Trophoblast cell (in vitro differentiated cells and primary cell): ENCODE measurements around the gene PCSK7.
A peak's percentile ranks its signal among the peaks of the same experiment; 100 is the strongest.

Source experiments
- DNase-seq, 2 donors: peaks; one replicate each; pipeline ENCODE4 v3.0.0-alpha.2; 2016
- H2AFZ ChIP-seq: 2 replicates; pipeline ENCODE4 v1.6.1; 2013; ENCODE audit warnings: low read length, moderate library complexity, mild to moderate bottlenecking; ENCODE audit not compliant: insufficient read depth, poor library complexity
- H2AK5ac ChIP-seq: 2 replicates; pipeline ENCODE4 v1.6.1; 2013; ENCODE audit warnings: mild to moderate bottlenecking, low read length
- H2BK120ac ChIP-seq: 2 replicates; pipeline ENCODE4 v1.6.1; 2013; ENCODE audit warnings: low read length, mild to moderate bottlenecking, moderate library complexity; ENCODE audit not compliant: insufficient read depth, poor library complexity
- H2BK12ac ChIP-seq: 2 replicates; pipeline ENCODE4 v1.6.1; 2013; ENCODE audit warnings: mild to moderate bottlenecking, low read length, moderate library complexity
- H2BK5ac ChIP-seq: 2 replicates; pipeline ENCODE4 v1.6.1; 2013; ENCODE audit warnings: low read length, low read depth, moderate library complexity, mild to moderate bottlenecking; ENCODE audit not compliant: poor library complexity
- H3K14ac ChIP-seq: 2 replicates; pipeline ENCODE4 v1.6.1; 2013; ENCODE audit warnings: mild to moderate bottlenecking, low read length
- H3K18ac ChIP-seq: 2 replicates; pipeline ENCODE4 v1.6.1; 2013; ENCODE audit warnings: mild to moderate bottlenecking, low read length
- H3K23ac ChIP-seq: 2 replicates; pipeline ENCODE4 v1.6.1; 2013; ENCODE audit warnings: low read length
- H3K27ac ChIP-seq: 2 replicates; pipeline ENCODE4 v1.5.1; 2013; ENCODE audit warnings: low read depth, mild to moderate bottlenecking, inconsistent platforms, low read length, moderate library complexity
- H3K27me3 ChIP-seq: 2 replicates; pipeline ENCODE4 v1.6.1; 2013; ENCODE audit warnings: inconsistent platforms, mild to moderate bottlenecking, low read length, moderate library complexity; ENCODE audit not compliant: insufficient read depth
- H3K36me3 ChIP-seq, 2 experiments: 1 replicate in 1 of 2; 2 replicates in 1 of 2; pipeline ENCODE4 v1.6.1; 2013; ENCODE audit warnings: low read length in 2 of 2, mild to moderate bottlenecking in 2 of 2, moderate library complexity in 1 of 2; ENCODE audit not compliant: insufficient read depth in 2 of 2, control insufficient read depth in 1 of 2
- H3K4ac ChIP-seq: 2 replicates; pipeline ENCODE4 v1.6.1; 2013; ENCODE audit warnings: low read depth, mild to moderate bottlenecking, low read length, moderate library complexity
- H3K4me1 ChIP-seq, 2 experiments: 1 replicate in 1 of 2; 2 replicates in 1 of 2; pipeline ENCODE4 v1.6.1; 2013; ENCODE audit warnings: low read length in 2 of 2, mild to moderate bottlenecking in 2 of 2, moderate library complexity in 1 of 2; ENCODE audit not compliant: insufficient read depth in 2 of 2, control insufficient read depth in 1 of 2
- H3K4me2 ChIP-seq: 2 replicates; pipeline ENCODE4 v1.6.1; 2013; ENCODE audit warnings: inconsistent platforms, mild to moderate bottlenecking, low read length, moderate library complexity
- H3K4me3 ChIP-seq: 2 replicates; pipeline ENCODE4 v1.5.1; 2013; ENCODE audit warnings: mild to moderate bottlenecking, low read depth, low read length, inconsistent platforms
- H3K79me1 ChIP-seq: one replicate; pipeline ENCODE4 v1.6.1; 2013; ENCODE audit warnings: low read length
- H3K79me2 ChIP-seq: 2 replicates; pipeline ENCODE4 v1.6.1; 2013; ENCODE audit warnings: low read length, mild to moderate bottlenecking; ENCODE audit not compliant: control insufficient read depth, insufficient read depth, poor library complexity
- H3K9ac ChIP-seq: 2 replicates; pipeline ENCODE4 v1.6.1; 2013; ENCODE audit warnings: mild to moderate bottlenecking, low read length
- H3K9me3 ChIP-seq: 2 replicates; pipeline ENCODE4 v1.6.1; 2013; ENCODE audit warnings: low read depth, mild to moderate bottlenecking, control low read depth, inconsistent platforms, low read length; ENCODE audit not compliant: insufficient read depth
- H4K12ac ChIP-seq: 2 replicates; pipeline ENCODE4 v1.6.1; 2013; ENCODE audit warnings: low read depth, mild to moderate bottlenecking, low read length, moderate library complexity
- H4K8ac ChIP-seq: 2 replicates; pipeline ENCODE4 v1.6.1; 2013; ENCODE audit warnings: low read depth, mild to moderate bottlenecking, low read length, moderate library complexity
- H4K91ac ChIP-seq: one replicate; pipeline ENCODE4 v1.6.1; 2013; ENCODE audit warnings: low read depth, mild to moderate bottlenecking, low read length, moderate library complexity
- WGBS: extraction: QIAGEN DNeasy Blood & Tissue Kit; methylation state at CpG from one replicate; pipeline ENCODE4 v1.1.7; 2013; ENCODE audit warnings: missing lambda C conversion rate; ENCODE audit not compliant: insufficient read length, insufficient coverage; ENCODE audit errors: extremely low coverage; 5-methylcytosine and 5-hydroxymethylcytosine counted together

Gene PCSK7

GRCh38 chr11:117179048-117179999 is 52.5 kb downstream of the PCSK7 start:
- Histone ChIP-seq H3K18ac (peak overlapping the region; percentile 36), H3K27me3 (no peaks in the 10 kb centered on the region), H3K4me2 (peak overlapping the region; percentile 94), H3K4me1 (peaks cover 9 to 12% of the 10 kb centered on the region in 2 experiments), H3K9ac (peak overlapping the region; percentile 84), H3K4ac (peak overlapping the region; percentile 19), H2BK12ac (peak overlapping the region; percentile 7), H3K27ac (peak overlapping the region; percentile 29), H3K4me3 (peak overlapping the region; percentile 80), H3K79me2 (peaks cover 4% of the 10 kb centered on the region), H4K8ac (peak overlapping the region; percentile 62), H3K9me3 (peaks cover 2% of the 10 kb centered on the region), H4K91ac (peak overlapping the region; percentile 60), H3K36me3 (peaks cover 10 to 17% of the 10 kb centered on the region in 2 experiments), H2BK120ac (peak overlapping the region; percentile 16), H3K14ac (peak overlapping the region; percentile 48), H3K79me1 (peaks cover 10% of the 10 kb centered on the region), H2AFZ (peak overlapping the region; percentile 63), H2AK5ac (peak overlapping the region; percentile 16), H2BK5ac (no peak overlapping the region), H4K12ac (peak overlapping the region; percentile 0), H3K23ac (no peak overlapping the region)
- peak in 1 of 2 donors; percentile 49 for DNase-seq
- WGBS, result no CpG with 5 or more reads among the region's 39 CpGs

DNA sequence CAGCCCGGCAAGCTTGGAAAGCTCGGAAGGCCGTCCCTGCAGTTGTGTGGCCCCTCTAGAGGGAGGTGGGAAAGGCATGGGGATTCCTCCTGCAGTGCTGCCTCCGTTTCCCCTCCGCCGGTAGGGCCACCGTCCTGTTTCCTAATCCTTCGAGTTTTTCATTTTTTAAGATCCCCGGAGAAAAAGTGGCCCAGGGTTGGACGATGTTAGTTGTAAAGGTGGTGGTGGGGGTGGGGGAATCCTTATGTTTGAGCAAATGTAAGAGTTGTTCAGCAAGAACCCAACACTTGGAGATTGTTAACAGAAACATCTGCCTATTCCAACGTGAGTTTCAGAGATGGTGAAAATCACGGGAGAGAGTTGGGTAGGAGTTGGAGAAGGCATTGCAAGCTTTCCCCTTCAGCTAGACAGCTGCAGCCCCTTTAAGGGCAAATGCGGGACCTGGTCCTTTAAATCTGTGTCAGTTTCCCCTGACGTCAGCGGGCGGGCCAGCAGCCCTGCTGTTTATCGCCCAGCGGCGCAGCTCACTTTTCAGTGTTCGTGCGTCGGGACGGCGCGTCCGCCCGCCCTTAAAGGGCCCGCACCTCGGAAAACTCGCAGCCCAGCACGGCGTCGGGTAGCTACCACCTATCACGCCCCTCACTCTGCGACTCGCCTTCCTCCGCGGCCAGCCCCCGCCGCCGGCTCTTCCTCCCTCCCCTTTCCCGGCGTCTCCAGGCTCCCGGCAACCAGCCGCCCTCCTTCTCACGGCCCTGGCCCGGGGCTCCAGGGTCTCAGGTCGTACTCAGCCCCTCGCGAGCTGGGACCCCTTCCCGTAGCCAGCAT is 53.5 kb downstream of the PCSK7 start, which contains the start of gene SIDT2:
SIDT2 (plus strand) TSS at position 534 of the 825 bp plus-strand sequence. CDS start 521 bp downstream, outside the sequence.
- Histone ChIP-seq H3K79me2 (peaks cover 4% of the 10 kb centered on the region), H3K4me1 (peaks cover 11 to 14% of the 10 kb centered on the region in 2 experiments), H2AK5ac (peak within 1 kb of the TSS; percentile 16), H4K8ac (peak within 1 kb of the TSS; percentile 72), H3K18ac (peak within 1 kb of the TSS; percentile 36), H3K27me3 (no peaks in the 10 kb centered on the region), H2AFZ (peak within 1 kb of the TSS; percentile 63), H3K79me1 (peaks cover 10% of the 10 kb centered on the region), H3K4me2 (peak within 1 kb of the TSS; percentile 94), H3K9ac (peak within 1 kb of the TSS; percentile 84), H3K4ac (peak within 1 kb of the TSS; percentile 37), H2BK5ac (peak within 1 kb of the TSS; percentile 36), H3K14ac (peak within 1 kb of the TSS; percentile 48), H3K27ac (peak within 1 kb of the TSS; percentile 53), H2BK120ac (peak within 1 kb of the TSS; percentile 18), H3K36me3 (peaks cover 10 to 12% of the 10 kb centered on the region in 2 experiments), H3K23ac (no peak within 1 kb of the TSS), H2BK12ac (peak within 1 kb of the TSS; percentile 7), H3K9me3 (peaks cover 2% of the 10 kb centered on the region), H4K91ac (peak within 1 kb of the TSS; percentile 60), H3K4me3 (peak within 1 kb of the TSS; percentile 80), H4K12ac (peak within 1 kb of the TSS; percentile 76)
- no CpG with 5 or more reads among the region's 51 CpGs for WGBS
- peak; percentile 91 to 93 for DNase-seq

GRCh38 chr11:117177534-117178209 is 54.2 kb downstream of the PCSK7 start:
- peak in 1 of 2 donors; percentile 10 for DNase-seq
- Histone ChIP-seq H3K4me1 (peaks cover 11 to 20% of the 10 kb centered on the region in 2 experiments), H2BK12ac (no peak overlapping the region), H3K79me2 (peaks cover 4% of the 10 kb centered on the region), H2BK120ac (peak overlapping the region; percentile 18), H4K8ac (peak overlapping the region; percentile 72), H2AFZ (peak overlapping the region; percentile 56), H3K9me3 (peaks cover 2% of the 10 kb centered on the region), H3K14ac (peak overlapping the region; percentile 38), H2BK5ac (no peak overlapping the region), H3K36me3 (peaks cover 10 to 11% of the 10 kb centered on the region in 2 experiments), H2AK5ac (no peak overlapping the region), H3K4me2 (peak overlapping the region; percentile 94), H3K23ac (no peak overlapping the region), H3K4me3 (no peak overlapping the region), H3K18ac (no peak overlapping the region), H3K27me3 (no peaks in the 10 kb centered on the region), H3K79me1 (peaks cover 10% of the 10 kb centered on the region), H4K91ac (no peak overlapping the region), H3K9ac (no peak overlapping the region), H3K4ac (peak overlapping the region; percentile 37), H4K12ac (peak overlapping the region; percentile 76), H3K27ac (peak overlapping the region; percentile 53)
- no CpG with 5 or more reads among the region's 10 CpGs for WGBS
